HG03108 (cell line): Measurements from ENCODE around the gene CSKMT.
"Not testable (repeated sequence)": the region's sequence is repeated elsewhere in the genome, so short reads cannot be mapped to it uniquely, and the experiment has no call there.

Experiments used
- ATAC-seq: cut with Tn5 transposase; IDR thresholded peaks from one replicate; pipeline ENCODE4 v1.9.1; 2021; ENCODE audit warnings: moderate library complexity; ENCODE audit not compliant: unreplicated experiment

The CSKMT gene

GRCh38 chr11:62654297-62654696 is 10.8 kb upstream of the CSKMT start:
- no peak for ATAC-seq

GRCh38 chr11:62656796-62657429 is 8.2 kb upstream of the CSKMT start:
- no peak for ATAC-seq

- ATAC-seq: peak; percentile 25
Observed at GRCh38 chr11:62664405-62665074, 572 bp upstream of the CSKMT start.

- ATAC-seq: peak; percentile 20
Observed at GRCh38 chr11:62665599-62666258, 617 bp downstream of the CSKMT start.

GRCh38 chr11:62666259-62666926 is 1.3 kb downstream of the CSKMT start:
- ATAC-seq: no peak

GRCh38 chr11:62667460-62667859 is 2.3 kb downstream of the CSKMT start:
- ATAC-seq: no peak

- ATAC-seq: no peak
Observed at GRCh38 chr11:62669420-62670161, 4.5 kb downstream of the CSKMT start.

DNA sequence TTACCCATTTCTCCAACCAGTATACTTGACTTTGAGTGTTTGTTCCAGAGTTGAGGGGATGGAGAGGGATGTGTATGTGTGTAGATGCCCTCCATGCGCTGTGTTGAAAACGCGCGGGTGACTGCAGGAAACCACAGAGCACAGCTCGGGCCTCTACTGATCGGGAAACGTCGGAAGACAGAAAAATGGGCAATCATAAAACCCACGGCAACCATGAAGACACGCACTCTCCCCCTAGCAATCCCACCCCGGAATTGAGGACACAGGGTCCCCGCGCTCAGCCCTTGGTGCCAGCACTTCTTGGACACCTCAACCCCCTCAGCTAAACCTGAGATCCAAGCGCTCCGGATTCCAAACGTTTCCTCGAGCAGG is 6.1 kb downstream of the CSKMT start:
- ATAC-seq: peak; percentile 5

- peak; percentile 53 for ATAC-seq
Observed at GRCh38 chr11:62671608-62672389, 6.7 kb downstream of the CSKMT start, which contains the start of the genes LBHD1 and UQCC3. Gene LBHD1, minus strand, starts transcription at chr11:62672267. Its CDS starts 2,236 bp downstream, at chr11:62670031. Gene UQCC3, plus strand, starts transcription at chr11:62671673. Its CDS starts 73 bp downstream, at chr11:62671746.

GRCh38 chr11:62673196-62673525 is 8.0 kb downstream of the CSKMT start:
- no peak for ATAC-seq

GRCh38 chr11:62675415-62675814 is 10.3 kb downstream of the CSKMT start:
- ATAC-seq: not testable (repeated sequence)

GRCh38 chr11:62676698-62677097 is 11.6 kb downstream of the CSKMT start:
- ATAC-seq: no peak

DNA sequence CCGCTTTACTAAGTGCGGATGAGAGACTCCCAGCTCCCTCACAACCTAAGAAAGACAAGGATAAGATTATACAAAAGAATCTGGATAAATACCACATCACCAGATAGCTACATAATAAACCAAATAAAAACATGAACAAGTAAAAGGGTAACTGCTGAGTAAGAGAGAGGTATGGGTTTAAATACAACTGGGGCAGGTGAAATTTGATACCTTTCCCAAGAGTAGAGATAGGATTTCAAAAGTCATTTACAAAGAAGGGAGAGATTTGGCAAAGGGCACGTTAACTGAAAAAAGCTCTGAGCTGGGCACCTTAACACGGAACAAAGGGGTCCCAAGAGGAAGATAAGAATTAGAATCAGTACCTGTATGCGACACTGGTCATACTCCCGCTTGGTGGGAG is 12.0 kb downstream of the CSKMT start:
- ATAC-seq: no peak

DNA sequence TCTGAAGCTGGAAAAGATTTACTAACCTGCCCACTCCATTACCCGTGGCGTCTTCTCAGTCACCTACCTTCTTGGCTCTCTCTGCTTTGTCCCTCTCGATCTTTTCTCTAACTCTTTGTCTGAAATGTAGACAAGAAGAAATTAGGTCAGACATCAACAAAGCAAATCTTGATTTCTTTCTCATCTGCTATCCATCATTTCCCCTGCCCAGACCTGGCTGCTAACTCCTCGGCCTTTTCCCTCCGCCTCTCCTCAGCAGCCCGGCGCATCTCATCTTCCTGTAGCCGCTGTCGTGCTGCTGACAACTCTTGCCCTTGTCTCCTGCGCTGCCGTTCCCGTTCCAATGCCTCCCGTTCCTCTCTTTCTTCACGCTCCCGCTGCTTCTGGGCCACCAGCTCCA is 12.6 kb downstream of the CSKMT start:
- no peak for ATAC-seq

DNA sequence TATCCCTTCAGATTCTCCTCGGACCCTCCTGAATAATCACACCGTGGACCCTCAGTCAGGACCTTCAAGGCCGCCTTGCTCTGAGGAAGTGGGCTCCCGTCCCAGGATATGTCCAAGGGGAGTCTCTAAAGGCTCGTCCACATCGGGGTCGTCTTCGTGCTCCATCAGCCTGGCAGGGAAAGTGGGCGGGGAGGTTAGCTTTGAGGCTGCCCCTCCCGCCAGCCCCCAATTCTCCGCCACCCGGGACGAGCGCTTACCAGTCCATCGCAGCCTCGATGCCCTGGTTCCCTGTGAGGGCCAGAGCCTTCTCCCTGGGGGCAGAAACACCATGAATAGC is 13.3 kb downstream of the CSKMT start:
- ATAC-seq: no peak

GRCh38 chr11:62678770-62679696 is 13.9 kb downstream of the CSKMT start, which contains the start of gene UBXN1:
Gene UBXN1, minus strand, starts transcription at chr11:62679073. Its CDS starts 150 bp downstream, at chr11:62678923.
- ATAC-seq: peak; percentile 67

DNA sequence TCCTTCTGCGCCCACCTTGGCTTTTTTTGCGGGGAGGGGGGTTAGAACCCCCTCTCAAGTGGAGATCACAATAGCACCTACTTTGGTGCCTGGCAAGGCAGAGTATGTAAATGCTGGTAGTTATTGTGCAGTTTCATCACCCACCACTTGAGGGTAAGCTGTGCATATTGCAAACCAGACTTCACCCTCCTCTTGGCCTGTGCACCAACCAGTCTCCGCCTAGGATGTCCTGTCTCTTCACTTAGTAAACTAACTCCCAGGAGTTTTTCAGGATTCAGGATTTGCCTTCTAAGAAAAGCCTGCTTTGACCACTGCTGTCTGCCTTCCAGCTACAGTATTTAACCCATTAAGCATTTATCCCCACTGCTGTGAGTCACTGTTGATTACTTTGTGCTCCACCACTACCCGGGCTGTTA is 15.7 kb downstream of the CSKMT start:
- peak; percentile 66 for ATAC-seq

- ATAC-seq: no peak
Observed at GRCh38 chr11:62682518-62682917, 17.4 kb downstream of the CSKMT start.
